ENCODE measurements around the gene BCAS3.

GRCh38 chr17:60899115-60899514, 221.5 kb downstream of the BCAS3 start:
- TF ChIP-seq CTCF (IDR thresholded peaks at IDR 0.05; ENCODE audit: low read depth, low read length) (no peak), EZH2phosphoT487 (IDR thresholded peaks at IDR 0.05; ENCODE audit: low read depth) (no peak)

All from OCI-LY3 (cell line).